Activated CD8-positive, alpha-beta memory T cell treated with anti-CD3 and anti-CD28 coated beads, Interleukin-2, amount 50 U/mL, for 1 hour (primary cell): ENCODE measurements around the gene ADAD1.

Experiments
- DNase-seq: peaks from one replicate; pipeline ENCODE4 v3.0.0-alpha.2; 2020; ENCODE audit errors: extremely low read depth

ADAD1 gene

GRCh38 chr4:122456231-122457116 is 77.7 kb downstream of the ADAD1 start, which contains the start of gene IL2:
Gene IL2 (minus strand): TSS chr4:122456725. CDS start chr4:122456440, 285 bp downstream.
- no peak for DNase-seq

- no peak for DNase-seq
Observed at GRCh38 chr4:122458625-122459024, 79.8 kb downstream of the ADAD1 start.

GRCh38 chr4:122469457-122469856 is 90.6 kb downstream of the ADAD1 start:
- no peak for DNase-seq

- no peak for DNase-seq
Observed at GRCh38 chr4:122475233-122475632, 96.4 kb downstream of the ADAD1 start.

- no peak for DNase-seq
Observed at GRCh38 chr4:122476126-122476525, 97.3 kb downstream of the ADAD1 start.

- no peak for DNase-seq
Observed at GRCh38 chr4:122476745-122477144, 97.9 kb downstream of the ADAD1 start.
